Naive thymus-derived CD4-positive, alpha-beta T cell (primary cell): Measurements from ENCODE around the gene JADE2. TPM values are rescaled to one million over a fixed set of nuclear protein-coding genes. Genes with fewer than 3 reads are reported as not detected.
A peak's percentile ranks its signal among the peaks of the same experiment; 100 is the strongest.

Experiments
- ATAC-seq: fragments of 150-1000 bp; cut with Tn5 transposase; 2 replicates; pipeline ENCODE4 v1.10.0; 2021; ENCODE audit warnings: mild to moderate bottlenecking, moderate library complexity
- CTCF ChIA-PET: fragments of 350-600 bp; sonication (Branson Sonifier 250); formaldehyde crosslinking; loops from one replicate; lab custom pipeline; 2021; ENCODE audit warnings: antibody characterized with exemption; lab: Charles Lee
- POLR2A ChIA-PET: fragments of 350-600 bp; sonication (Branson Sonifier 250); formaldehyde crosslinking; loops from one replicate; lab custom pipeline; 2021; ENCODE audit warnings: antibody characterized with exemption, inconsistent platforms; lab: Charles Lee
- DNase-seq, 9 donors: peaks; one replicate each; pipeline versions ENCODE4 v3.0.0 to v3.0.0-alpha.2; 2020 to 2022; ENCODE audit warnings: mixed read lengths in 1 of 9
- H3K27ac ChIP-seq: one replicate; pipeline ENCODE4 v1.7.0; 2013; ENCODE audit warnings: mild to moderate bottlenecking, low read depth, low read length, moderate library complexity
- H3K27me3 ChIP-seq, 2 donors: one replicate each; pipeline ENCODE4 v1.7.0; 2013; ENCODE audit warnings: low read length in 2 of 2, mild to moderate bottlenecking in 2 of 2, moderate library complexity in 2 of 2; ENCODE audit not compliant: control insufficient read depth in 2 of 2, insufficient read depth in 2 of 2
- H3K36me3 ChIP-seq, 3 experiments: 1 replicate in 2 of 3; 2 replicates in 1 of 3; pipeline ENCODE4 v1.7.0; 2013; ENCODE audit warnings: low read length in 3 of 3, mild to moderate bottlenecking in 3 of 3, moderate library complexity in 1 of 3; ENCODE audit not compliant: insufficient read depth in 3 of 3, control insufficient read depth in 2 of 3
- H3K4me1 ChIP-seq, 2 donors: one replicate each; pipeline ENCODE4 v1.7.0; 2013; ENCODE audit warnings: low read length in 2 of 2, mild to moderate bottlenecking in 2 of 2, moderate library complexity in 1 of 2; ENCODE audit not compliant: control insufficient read depth in 2 of 2, insufficient read depth in 2 of 2
- H3K4me3 ChIP-seq: 2 replicates; pipeline ENCODE4 v1.7.0; 2013; ENCODE audit warnings: mild to moderate bottlenecking, low read length
- H3K9me3 ChIP-seq, 3 experiments: 1 replicate in 2 of 3; 2 replicates in 1 of 3; pipeline ENCODE4 v1.7.0; 2013; ENCODE audit warnings: low read length in 3 of 3; ENCODE audit not compliant: control insufficient read depth in 2 of 3
- H3K27ac Mint-ChIP-seq, 9 donors: one replicate each; pipeline ENCODE4 v1.8.0; 2020 to 2022; ENCODE audit warnings: mixed read lengths in 9 of 9, mild to moderate bottlenecking in 8 of 9, moderate library complexity in 5 of 9, inconsistent platforms in 2 of 9
- H3K27me3 Mint-ChIP-seq, 5 donors: one replicate each; pipeline ENCODE4 v1.8.0; 2021 to 2022; ENCODE audit warnings: mixed read lengths in 5 of 5, mild to moderate bottlenecking in 1 of 5
- H3K36me3 Mint-ChIP-seq, 5 donors: one replicate each; pipeline ENCODE4 v1.8.0; 2020 to 2022; ENCODE audit warnings: mixed read lengths in 5 of 5, mild to moderate bottlenecking in 3 of 5, inconsistent platforms in 1 of 5
- H3K4me1 Mint-ChIP-seq, 7 donors: one replicate each; pipeline ENCODE4 v1.8.0; 2020 to 2022; ENCODE audit warnings: mixed read lengths in 7 of 7, mild to moderate bottlenecking in 3 of 7, inconsistent platforms in 1 of 7
- H3K4me3 Mint-ChIP-seq, 10 donors: one replicate each; pipeline ENCODE4 v1.8.0; 2020 to 2022; ENCODE audit warnings: mild to moderate bottlenecking in 10 of 10, mixed read lengths in 10 of 10, moderate library complexity in 6 of 10, inconsistent platforms in 2 of 10
- H3K9me3 Mint-ChIP-seq, 11 donors: one replicate each; pipeline ENCODE4 v1.8.0; 2020 to 2022; ENCODE audit warnings: mixed read lengths in 11 of 11, mild to moderate bottlenecking in 4 of 11, inconsistent platforms in 1 of 11, moderate library complexity in 1 of 11
- intact Hi-C, 2 donors: fragments of 100-400 bp; cut with micrococcal nuclease; formaldehyde crosslinking; loops; one replicate each; pipeline ENCODE4 v1.15.1; 2023
- polyA plus RNA-seq, 2 donors: library from polyadenylated mRNA; unstranded; fragments of 300-500 nt; fragmentation: Illumina TruSeq; gene quantifications; one replicate each; pipeline ENCODE4 v1.2.3, GENCODE V29; 2021
- total RNA-seq, 6 experiments: library from RNA in 5 of 6; stranded (reverse) in 5 of 6; gene quantifications; 1 replicate in 5 of 6; 2 replicates in 1 of 6; pipeline ENCODE4 v1.2.3 and lab custom pipeline; 2021 to 2026

Gene JADE2
- total and polyA plus RNA-seq, 7 experiments from 2014 or later, result 29.8 to 271 (median 129) TPM

- Mint-ChIP-seq H3K4me1 (peaks cover 37 to 57% (median 52%) of the 10 kb centered on the region in 7 donors), H3K9me3 (peaks cover 0 to 5% (median 0%) of the 10 kb centered on the region in 11 donors), H3K27me3 (no peaks in the 10 kb centered on the region), H3K4me3 (peak overlapping the region; percentile 91 to 100 (median 98)), H3K36me3 (peaks cover 0 to 11% (median 4%) of the 10 kb centered on the region in 5 donors), H3K27ac (peak overlapping the region; percentile 48 to 99 (median 93))
- peak overlapping the region; percentile 100 for H3K4me3 ChIP-seq
- peaks cover 43 to 50% of the 10 kb centered on the region in 2 donors for H3K4me1 ChIP-seq
- peak; percentile 45 for ATAC-seq
- ChIA-PET POLR2A (interaction anchor here (1.1 to 7.6 kb wide), 13 partner anchors 17 to 351 kb away, joined by 3 to 130 read pairs (median 5); partner anchors contain the start of genes CDKL3, CDKN2AIPNL, PPP2CA and SKP1), CTCF (interaction anchor here (0.8 to 1.9 kb wide), 9 partner anchors 16 to 224 kb away, joined by 3 to 8 read pairs (median 4); partner anchors contain the start of gene CDKN2AIPNL)
- H3K36me3 ChIP-seq, result peaks cover 0 to 23% (median 0%) of the 10 kb centered on the region in 3 experiments
- intact Hi-C loops, result loop anchor here (1.0 to 10.0 kb wide), 8 partner anchors 17 to 1473 kb away; partner anchors contain the start of genes C5orf15 (in 1 of the 2), C5orf24 (in 1 of the 2), HSPA4 (in 1 of the 2) and SKP1 (in 1 of the 2)
- peak; percentile 34 to 82 (median 60) for DNase-seq
- H3K27ac ChIP-seq, result peak overlapping the region; percentile 97
- H3K27me3 ChIP-seq, result no peaks in the 10 kb centered on the region
- H3K9me3 ChIP-seq, result no peaks in the 10 kb centered on the region
Observed at GRCh38 chr5:134527156-134527960, 1.9 kb downstream of the JADE2 start.

- Mint-ChIP-seq H3K4me1 (peaks cover 40 to 63% (median 58%) of the 10 kb centered on the region in 7 donors), H3K9me3 (peaks cover 0 to 5% (median 0%) of the 10 kb centered on the region in 11 donors), H3K27ac (peak overlapping the region; percentile 9 to 99 (median 80)), H3K36me3 (peaks cover 0 to 11% (median 4%) of the 10 kb centered on the region in 5 donors), H3K27me3 (no peaks in the 10 kb centered on the region), H3K4me3 (peak overlapping the region; percentile 91 to 100 (median 98))
- Histone ChIP-seq H3K27me3 (no peaks in the 10 kb centered on the region), H3K9me3 (no peaks in the 10 kb centered on the region), H3K4me1 (peaks cover 46 to 57% of the 10 kb centered on the region in 2 donors), H3K4me3 (peak overlapping the region; percentile 100), H3K27ac (peak overlapping the region; percentile 97), H3K36me3 (peaks cover 0 to 23% (median 0%) of the 10 kb centered on the region in 3 experiments)
- CTCF ChIA-PET, result interaction anchor here (0.6 to 1.9 kb wide), 5 partner anchors 16 to 149 kb away, joined by 3 to 8 read pairs (median 4); partner anchors contain the start of gene CDKN2AIPNL
- intact Hi-C loops, result loop anchor here (1.0 to 10.0 kb wide), 8 partner anchors 16 to 1473 kb away; partner anchors contain the start of genes C5orf15 (in 1 of the 2), C5orf24 (in 1 of the 2), HSPA4 (in 1 of the 2) and SKP1 (in 1 of the 2)
- DNase-seq (no peak), ATAC-seq (no peak)
- POLR2A ChIA-PET, result interaction anchor here (0.9 to 7.6 kb wide), 11 partner anchors 16 to 351 kb away, joined by 3 to 130 read pairs (median 5); partner anchors contain the start of genes CDKL3, CDKN2AIPNL, SKP1 and UBE2B
Observed at GRCh38 chr5:134527961-134528424, 2.5 kb downstream of the JADE2 start.

- ChIA-PET POLR2A (interaction anchor here (0.9 to 7.6 kb wide), 8 partner anchors 15 to 158 kb away, joined by 3 to 130 read pairs (median 8); partner anchors contain the start of genes CDKL3, CDKN2AIPNL and UBE2B), CTCF (interaction anchor here (0.6 to 1.9 kb wide), 5 partner anchors 15 to 150 kb away, joined by 3 to 8 read pairs (median 4); partner anchors contain the start of gene CDKN2AIPNL)
- peak overlapping the region; percentile 100 for H3K4me3 ChIP-seq
- Mint-ChIP-seq H3K9me3 (peaks cover 0 to 5% (median 0%) of the 10 kb centered on the region in 11 donors), H3K36me3 (peaks cover 0 to 11% (median 4%) of the 10 kb centered on the region in 5 donors), H3K27ac (peak overlapping the region in 7 of 9 donors; percentile 9 to 99 (median 80)), H3K4me1 (peaks cover 38 to 63% (median 57%) of the 10 kb centered on the region in 7 donors), H3K27me3 (no peaks in the 10 kb centered on the region), H3K4me3 (peak overlapping the region; percentile 91 to 100 (median 98))
- H3K27ac ChIP-seq, result peak overlapping the region; percentile 97
- no peak for ATAC-seq
- intact Hi-C loops, result loop anchor here (5.0 to 10.0 kb wide), 3 partner anchors 226 to 1474 kb away; partner anchors contain the start of gene HSPA4 (in 1 of the 2)
- peaks cover 49 to 59% of the 10 kb centered on the region in 2 donors for H3K4me1 ChIP-seq
- no peaks in the 10 kb centered on the region for H3K27me3 ChIP-seq
- DNase-seq, result no peak
- H3K9me3 ChIP-seq, result no peaks in the 10 kb centered on the region
- peaks cover 0 to 23% (median 0%) of the 10 kb centered on the region in 3 experiments for H3K36me3 ChIP-seq
Observed at GRCh38 chr5:134528556-134528955, 3.1 kb downstream of the JADE2 start.

- Histone ChIP-seq H3K4me1 (peaks cover 53 to 62% of the 10 kb centered on the region in 2 donors), H3K36me3 (peaks cover 0 to 23% (median 0%) of the 10 kb centered on the region in 3 experiments), H3K27me3 (no peaks in the 10 kb centered on the region), H3K9me3 (no peaks in the 10 kb centered on the region), H3K27ac (peak overlapping the region; percentile 97), H3K4me3 (no peak overlapping the region)
- intact Hi-C loops, result loop anchor here (5.0 to 10.0 kb wide), 3 partner anchors 227 to 1475 kb away; partner anchors contain the start of gene HSPA4 (in 1 of the 2)
- peaks cover 0 to 5% (median 0%) of the 10 kb centered on the region in 11 donors for H3K9me3 Mint-ChIP-seq
- ATAC-seq, result no peak
- peaks cover 0 to 11% (median 4%) of the 10 kb centered on the region in 5 donors for H3K36me3 Mint-ChIP-seq
- peak overlapping the region in 7 of 9 donors; percentile 29 to 99 (median 86) for H3K27ac Mint-ChIP-seq
- DNase-seq, result no peak
- POLR2A ChIA-PET, result interaction anchor here (0.6 to 7.1 kb wide), 3 partner anchors 14 to 159 kb away, joined by 3 to 92 read pairs (median 11); partner anchors contain the start of genes CDKL3, CDKN2AIPNL and UBE2B
- peak overlapping the region in 9 of 10 donors; percentile 44 to 100 (median 98) for H3K4me3 Mint-ChIP-seq
- CTCF ChIA-PET, result interaction anchor here (1.1 to 1.6 kb wide), 2 partner anchors 58 to 132 kb away, joined by 3 to 4 read pairs; no protein-coding TSS in a partner anchor
- H3K4me1 Mint-ChIP-seq, result peaks cover 37 to 67% (median 61%) of the 10 kb centered on the region in 7 donors
- H3K27me3 Mint-ChIP-seq, result no peaks in the 10 kb centered on the region
Observed at GRCh38 chr5:134529460-134529859, 4.0 kb downstream of the JADE2 start.

GRCh38 chr5:134530301-134531077, 5.0 kb downstream of the JADE2 start:
- H3K27me3 Mint-ChIP-seq, result no peaks in the 10 kb centered on the region
- no peaks in the 10 kb centered on the region for H3K9me3 ChIP-seq
- no peak overlapping the region for H3K4me3 ChIP-seq
- peaks cover 0 to 26% (median 0%) of the 10 kb centered on the region in 3 experiments for H3K36me3 ChIP-seq
- H3K4me1 ChIP-seq, result peaks cover 57 to 71% of the 10 kb centered on the region in 2 donors
- POLR2A ChIA-PET, result interaction anchor here (0.6 to 1.0 kb wide), 3 partner anchors 24 to 158 kb away, joined by 3 to 5 read pairs (median 3); partner anchors contain the start of gene UBE2B
- H3K4me3 Mint-ChIP-seq, result peak overlapping the region in 9 of 10 donors; percentile 19 to 100 (median 97)
- DNase-seq, result no peak
- peaks cover 0 to 11% (median 2%) of the 10 kb centered on the region in 5 donors for H3K36me3 Mint-ChIP-seq
- H3K27ac Mint-ChIP-seq, result peak overlapping the region in 8 of 9 donors; percentile 2 to 96 (median 74)
- no peak for ATAC-seq
- CTCF ChIA-PET, result interaction anchor here (0.6 to 1.6 kb wide), 2 partner anchors 57 to 344 kb away, joined by 3 to 4 read pairs; no protein-coding TSS in a partner anchor
- intact Hi-C loops, result no loop called here
- H3K4me1 Mint-ChIP-seq, result peaks cover 43 to 78% (median 71%) of the 10 kb centered on the region in 7 donors
- no peaks in the 10 kb centered on the region for H3K27me3 ChIP-seq
- H3K27ac ChIP-seq, result peak overlapping the region; percentile 30
- no peaks in the 10 kb centered on the region for H3K9me3 Mint-ChIP-seq
